Measurements from ENCODE around the gene TCHP.

Gene TCHP

GRCh38 chr12:109940339-109940923 lies 40.4 kb downstream of the TCHP start:
- DNase-seq: no peak

DNA sequence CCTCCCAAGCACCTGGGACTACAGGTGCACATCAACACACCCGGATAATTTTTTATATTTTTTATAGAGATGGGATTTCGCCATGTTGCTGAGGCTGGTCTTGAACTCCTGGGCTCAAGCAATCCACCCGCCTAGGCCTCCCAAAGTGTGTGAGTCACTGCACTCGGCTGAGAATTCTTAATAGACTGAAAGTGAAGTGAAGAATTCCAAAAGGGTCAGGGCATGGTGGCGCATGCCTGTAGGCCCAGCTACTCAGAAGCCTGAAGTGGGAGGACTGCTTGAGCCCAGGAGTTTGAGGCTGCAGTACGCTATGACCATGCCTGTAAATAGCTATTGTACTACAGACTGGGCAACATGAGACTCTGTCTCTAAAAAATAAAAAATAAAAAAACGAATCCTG lies 43.7 kb downstream of the TCHP start:
- DNase-seq: no peak

GRCh38 chr12:109944561-109945359 lies 44.7 kb downstream of the TCHP start:
- no peak for DNase-seq

DNA sequence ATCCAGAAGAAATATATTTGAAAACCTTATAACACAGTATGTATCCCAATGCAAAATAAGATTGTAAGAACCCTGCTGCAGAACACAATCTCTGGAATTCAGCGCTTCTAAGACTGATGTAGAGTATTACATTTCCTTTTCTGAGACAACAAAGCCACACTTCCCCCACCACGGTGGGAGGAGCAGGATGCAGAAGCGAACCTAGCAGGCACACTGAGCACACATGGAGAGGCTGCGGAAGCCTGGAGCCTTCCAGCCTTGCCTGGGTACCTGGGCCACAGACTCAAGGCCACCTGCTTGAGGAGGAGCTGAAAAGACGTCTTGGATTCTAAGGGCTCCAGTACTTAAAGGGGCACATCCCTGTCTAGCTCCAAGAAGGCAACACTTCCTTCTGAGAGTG lies 46.4 kb downstream of the TCHP start:
- no peak for DNase-seq

GRCh38 chr12:109946913-109947312 lies 46.8 kb downstream of the TCHP start:
- DNase-seq: no peak

- no peak for DNase-seq
Observed at GRCh38 chr12:109947521-109947920, 47.4 kb downstream of the TCHP start.

- no peak for DNase-seq
Observed at GRCh38 chr12:109948368-109948767, 48.3 kb downstream of the TCHP start.

DNA sequence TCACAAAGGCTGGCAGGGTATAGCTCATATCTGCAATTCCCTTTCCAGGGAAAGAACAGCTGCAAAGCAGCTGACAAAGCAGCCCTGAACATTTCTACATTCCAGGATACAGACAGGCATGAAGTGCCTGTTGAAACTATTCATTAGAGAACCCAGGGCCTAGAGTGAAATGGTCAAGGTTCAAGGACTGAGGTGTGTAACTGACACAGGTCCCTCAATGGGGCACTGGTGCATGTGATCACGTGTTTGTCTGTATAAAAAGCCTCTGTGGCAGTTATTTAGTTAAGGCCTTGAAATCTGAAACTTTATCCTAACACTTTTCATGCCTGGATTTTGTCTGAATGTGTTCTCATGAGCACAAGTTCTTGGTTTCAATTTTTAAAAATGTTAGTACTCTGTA lies 49.0 kb downstream of the TCHP start:
- DNase-seq: no peak

DNA sequence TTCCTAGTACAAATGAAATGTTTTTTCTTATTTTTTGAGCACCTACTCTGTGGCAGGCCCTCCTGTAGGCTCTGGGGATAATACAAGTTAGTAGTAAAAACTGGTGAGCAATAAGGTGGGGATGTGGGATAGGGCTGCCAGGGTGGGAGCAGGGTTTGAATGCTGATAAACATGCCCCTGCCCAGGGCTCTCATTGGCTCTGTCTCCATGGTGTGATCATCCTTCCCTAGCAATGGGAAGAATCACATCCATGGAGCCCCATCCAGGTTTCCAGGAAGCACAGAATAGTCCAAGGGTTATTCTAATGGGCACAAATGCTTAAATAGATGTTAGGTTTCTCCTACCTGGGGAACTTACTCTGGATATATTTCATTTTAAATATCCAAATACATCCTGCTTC lies 50.6 kb downstream of the TCHP start:
- DNase-seq: no peak

- DNase-seq: no peak
Observed at GRCh38 chr12:109951136-109951535, 51.1 kb downstream of the TCHP start.

DNA sequence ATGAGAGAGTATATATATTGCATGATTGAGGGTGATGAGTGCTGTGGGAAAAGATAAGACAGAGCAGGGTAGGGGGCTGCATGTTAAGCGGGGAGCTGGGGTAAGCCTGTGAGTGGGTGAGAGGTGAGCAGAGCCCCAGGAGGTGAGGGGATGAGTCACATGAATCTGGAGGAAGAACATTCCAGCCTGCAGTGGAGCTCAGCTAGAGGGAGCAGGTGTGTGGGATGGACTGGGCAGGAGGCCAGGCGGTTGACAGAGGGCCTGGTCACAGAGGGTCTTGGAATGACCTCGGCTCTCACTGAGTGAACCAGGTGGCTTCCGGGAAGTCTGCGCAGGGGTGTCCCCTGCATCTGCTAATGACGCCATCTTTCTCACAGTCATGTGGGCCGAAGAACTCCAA lies 51.7 kb downstream of the TCHP start:
- no peak for DNase-seq

GRCh38 chr12:109952160-109952858 lies 52.2 kb downstream of the TCHP start:
- peak; percentile 25 for DNase-seq

DNA sequence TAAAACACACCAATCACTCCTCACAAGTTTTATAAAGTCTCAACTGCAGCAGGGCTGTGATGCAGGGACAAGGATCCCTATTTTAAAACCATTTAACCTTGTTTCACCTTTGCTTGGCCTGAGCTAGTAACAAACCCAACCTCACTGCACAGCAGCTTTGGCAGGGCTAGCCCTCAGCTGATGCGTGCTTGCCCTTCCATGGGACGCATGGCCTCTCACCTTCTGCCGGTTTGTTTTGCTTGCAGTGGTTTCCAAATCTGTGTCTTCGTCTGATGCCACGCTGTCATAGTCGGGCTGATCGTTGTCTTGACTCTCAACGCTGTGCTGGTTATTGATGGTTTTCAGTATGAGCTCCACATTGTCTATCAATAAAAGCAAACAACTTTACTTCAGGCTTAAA lies 52.8 kb downstream of the TCHP start:
- no peak for DNase-seq

DNA sequence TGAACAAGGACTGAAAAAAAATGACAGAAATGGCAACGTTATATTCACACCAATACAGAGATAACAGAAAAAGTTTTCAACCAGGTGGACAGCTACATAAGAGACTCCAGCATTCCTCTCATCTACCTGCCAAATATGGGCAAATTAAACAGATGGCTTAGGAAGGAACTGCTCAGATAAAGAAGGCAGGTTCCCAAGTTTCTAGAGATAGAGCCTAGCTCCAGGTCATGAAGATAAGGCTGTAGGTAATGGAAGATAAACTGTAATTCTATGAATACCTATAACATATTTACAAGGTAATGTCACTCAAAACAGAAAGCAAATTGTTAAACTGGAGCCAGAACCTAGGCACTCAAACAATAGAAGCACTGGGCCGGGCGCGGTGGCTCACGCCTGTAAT lies 53.6 kb downstream of the TCHP start:
- no peak for DNase-seq

DNA sequence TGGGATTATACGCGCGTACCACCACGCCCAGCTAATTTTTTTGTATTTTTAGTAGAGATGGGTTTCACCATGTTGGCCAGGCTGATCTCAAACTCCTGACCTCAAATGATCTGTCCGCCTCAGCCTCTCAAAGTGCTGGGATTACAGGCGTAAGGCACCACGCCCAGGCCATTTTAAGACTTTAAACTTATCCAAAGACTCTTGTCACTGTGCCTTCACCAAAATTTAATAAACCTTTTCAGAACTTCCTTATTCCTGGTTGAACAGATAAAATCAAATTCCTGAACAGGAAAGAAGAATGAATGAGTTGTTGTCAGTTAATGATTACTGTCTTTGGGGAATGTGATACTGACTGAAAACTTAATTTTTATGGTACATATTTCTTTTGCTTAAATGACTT lies 58.3 kb downstream of the TCHP start:
- no peak for DNase-seq

- no peak for DNase-seq
Observed at GRCh38 chr12:109959411-109960093, 59.5 kb downstream of the TCHP start.

- no peak for DNase-seq
Observed at GRCh38 chr12:109961201-109961600, 61.1 kb downstream of the TCHP start.

DNA sequence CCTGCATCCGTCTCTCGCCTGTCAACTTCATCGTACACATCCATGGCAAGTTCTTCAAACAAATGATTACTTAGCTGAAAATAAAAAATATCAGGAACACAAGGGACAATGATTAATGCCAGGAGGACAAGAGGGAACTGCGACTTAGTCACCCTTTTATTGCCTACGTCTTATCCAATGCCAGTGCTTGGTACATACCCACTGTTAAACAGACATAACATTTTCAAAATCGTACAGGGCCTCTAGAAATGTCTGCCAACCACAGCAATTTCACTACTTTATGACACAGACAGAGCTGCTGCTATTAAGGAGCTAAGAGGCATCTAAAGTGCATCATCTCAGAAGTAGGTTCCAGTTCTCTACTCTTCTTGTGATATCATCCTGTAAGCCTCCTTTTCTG lies 61.5 kb downstream of the TCHP start:
- DNase-seq: no peak

GRCh38 chr12:109962398-109962797 lies 62.3 kb downstream of the TCHP start:
- no peak for DNase-seq

DNA sequence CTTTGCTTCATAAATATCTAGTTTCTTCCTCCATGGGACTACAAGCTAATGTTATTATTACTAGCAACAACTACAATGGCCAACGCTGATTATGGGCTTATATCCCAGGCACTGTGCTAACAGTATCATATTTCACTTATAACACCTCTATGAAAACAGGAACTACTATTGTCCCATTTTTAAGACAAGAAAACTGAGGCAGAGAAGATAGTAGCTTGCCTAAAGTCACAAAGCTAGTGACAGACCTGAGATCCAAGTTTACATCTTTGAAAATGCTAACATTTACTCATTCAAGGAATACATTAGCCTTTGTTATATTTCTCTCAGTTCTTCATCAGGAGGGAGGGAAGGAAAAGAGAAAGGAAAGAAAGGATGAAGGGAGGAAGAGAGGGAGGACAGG lies 63.3 kb downstream of the TCHP start:
- no peak for DNase-seq

DNA sequence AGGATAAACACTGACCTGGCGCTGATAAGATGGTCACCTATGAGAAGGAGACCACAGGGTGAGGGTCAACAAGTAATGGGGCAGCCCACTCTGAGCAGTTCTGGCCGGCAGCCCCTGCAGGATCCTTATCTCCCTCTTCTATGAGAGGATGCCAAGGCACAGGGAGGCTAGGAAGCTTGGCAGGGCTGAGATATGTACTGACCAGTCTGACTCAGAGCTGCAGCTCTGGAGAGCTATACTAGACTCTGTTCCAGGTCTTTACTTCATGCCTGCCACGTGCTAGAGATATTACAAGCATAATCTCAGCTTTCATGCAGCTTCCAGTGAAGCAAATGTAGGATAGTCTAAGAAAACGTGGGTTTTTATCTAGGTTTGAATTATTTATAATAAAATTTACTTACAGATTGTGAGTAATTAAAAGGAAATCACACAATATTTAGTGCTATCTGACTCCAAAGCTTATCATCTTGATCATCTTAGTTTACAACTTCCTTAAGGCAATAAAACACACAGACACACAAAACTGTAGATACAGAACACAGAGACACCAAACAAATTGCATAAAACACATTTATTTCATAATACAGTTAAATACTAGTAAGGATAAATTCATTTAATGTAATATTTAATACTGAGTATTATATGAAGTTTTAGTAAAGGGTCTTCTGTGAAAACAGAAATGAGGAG lies 63.8 kb downstream of the TCHP start:
- DNase-seq: no peak

- DNase-seq: no peak
Observed at GRCh38 chr12:109966546-109966945, 66.5 kb downstream of the TCHP start.
